HEK293 (cell line): ENCODE data around the gene HOXA3.

Source experiments
- HOXC10 ChIP-seq: sonication (generic); formaldehyde crosslinking; IDR thresholded peaks from 2 replicates; pipeline ENCODE4 v1.8.1; 2023; ENCODE audit warnings: mild to moderate bottlenecking, missing genetic modification reagents
- HOXD13 ChIP-seq: sonication (generic); formaldehyde crosslinking; IDR thresholded peaks from 2 replicates; pipeline ENCODE4 v1.8.0; 2022; ENCODE audit warnings: missing genetic modification reagents, borderline replicate concordance
- KLF10 ChIP-seq: fragments of 450-650 bp; IDR thresholded peaks from 2 replicates; pipeline ENCODE4 v1.5.1; 2018; ENCODE audit warnings: missing biosample characterization, mild to moderate bottlenecking, missing genetic modification characterization
- REPIN1 ChIP-seq: fragments of 450-650 bp; formaldehyde crosslinking; IDR thresholded peaks from 2 replicates; pipeline ENCODE4 v1.5.1; 2017; ENCODE audit warnings: missing biosample characterization, missing genetic modification characterization, low read depth
- SCRT2 ChIP-seq: fragments of 450-650 bp; formaldehyde crosslinking; IDR thresholded peaks from 2 replicates; pipeline ENCODE4 v1.5.1; 2016; ENCODE audit warnings: missing biosample characterization, missing genetic modification characterization
- SP7 ChIP-seq: fragments of 450-650 bp; formaldehyde crosslinking; IDR thresholded peaks from 2 replicates; pipeline ENCODE4 v1.5.1; 2016; ENCODE audit warnings: missing biosample characterization, missing genetic modification characterization
- TCF7L2 ChIP-seq: IDR thresholded peaks from 2 replicates; pipeline ENCODE4 v1.6.1; 2011; ENCODE audit warnings: low read depth, mild to moderate bottlenecking, inconsistent platforms, low read length, moderate library complexity, borderline replicate concordance
- WT1 ChIP-seq: fragments of 450-650 bp; formaldehyde crosslinking; IDR thresholded peaks from 2 replicates; pipeline ENCODE4 v1.5.1; 2016; ENCODE audit warnings: missing biosample characterization, missing genetic modification characterization
- ZBTB1 ChIP-seq: fragments of 450-650 bp; formaldehyde crosslinking; IDR thresholded peaks from 2 replicates; pipeline ENCODE4 v1.5.1; 2016; ENCODE audit warnings: missing biosample characterization, missing genetic modification characterization
- ZBTB20 ChIP-seq: fragments of 450-650 bp; formaldehyde crosslinking; IDR thresholded peaks from 2 replicates; pipeline ENCODE4 v1.5.1; 2016; ENCODE audit warnings: missing biosample characterization, missing genetic modification characterization
- ZBTB8A ChIP-seq: fragments of 450-650 bp; formaldehyde crosslinking; IDR thresholded peaks from 2 replicates; pipeline ENCODE4 v1.5.1; 2016; ENCODE audit warnings: missing biosample characterization, missing genetic modification characterization
- ZFHX2 ChIP-seq: fragments of 450-650 bp; formaldehyde crosslinking; conservative IDR thresholded peaks from 2 replicates; pipeline ENCODE4 v1.5.1; 2016; ENCODE audit warnings: missing biosample characterization, missing genetic modification characterization
- ZFP69B ChIP-seq: fragments of 450-650 bp; formaldehyde crosslinking; IDR thresholded peaks from 2 replicates; pipeline ENCODE4 v1.5.1; 2016; ENCODE audit warnings: missing biosample characterization, missing genetic modification characterization
- ZNF133 ChIP-seq: fragments of 450-650 bp; formaldehyde crosslinking; IDR thresholded peaks from 2 replicates; pipeline ENCODE4 v1.5.1; 2016; ENCODE audit warnings: missing biosample characterization, missing genetic modification characterization
- ZNF138 ChIP-seq: fragments of 450-650 bp; formaldehyde crosslinking; IDR thresholded peaks from 2 replicates; pipeline ENCODE4 v1.5.1; 2016; ENCODE audit warnings: missing biosample characterization, missing genetic modification characterization, borderline replicate concordance
- ZNF140 ChIP-seq: fragments of 450-650 bp; formaldehyde crosslinking; IDR thresholded peaks from 2 replicates; pipeline ENCODE4 v1.5.1; 2016; ENCODE audit warnings: missing biosample characterization, missing genetic modification characterization
- ZNF146 ChIP-seq: fragments of 450-650 bp; formaldehyde crosslinking; IDR thresholded peaks from 2 replicates; pipeline ENCODE4 v1.5.1; 2016; ENCODE audit warnings: missing biosample characterization, missing genetic modification characterization
- ZNF155 ChIP-seq: fragments of 450-650 bp; formaldehyde crosslinking; IDR thresholded peaks from 2 replicates; pipeline ENCODE4 v1.5.1; 2016; ENCODE audit warnings: missing biosample characterization, missing genetic modification characterization
- ZNF211 ChIP-seq: fragments of 450-650 bp; formaldehyde crosslinking; IDR thresholded peaks from 2 replicates; pipeline ENCODE4 v1.5.1; 2016; ENCODE audit warnings: low read depth, missing biosample characterization, missing genetic modification characterization
- ZNF274 ChIP-seq, 2 experiments: fragments of 200-500 bp in 1 of 2; fragments of 450-650 bp in 1 of 2; sonication (Bioruptor generic) in 1 of 2; formaldehyde crosslinking in 1 of 2; IDR thresholded peaks; 2 replicates each; pipeline versions ENCODE4 v1.5.1 to v1.6.1; 2014 to 2016; ENCODE audit warnings: borderline replicate concordance in 1 of 2, inconsistent platforms in 1 of 2, low read length in 1 of 2, missing biosample characterization in 1 of 2, missing genetic modification characterization in 1 of 2
- ZNF292 ChIP-seq: fragments of 450-650 bp; formaldehyde crosslinking; IDR thresholded peaks from 2 replicates; pipeline ENCODE4 v1.5.1; 2016; ENCODE audit warnings: low read depth, missing biosample characterization, missing genetic modification characterization, borderline replicate concordance
- ZNF324 ChIP-seq: fragments of 450-650 bp; formaldehyde crosslinking; IDR thresholded peaks from 2 replicates; pipeline ENCODE4 v1.5.1; 2016; ENCODE audit warnings: missing biosample characterization, missing genetic modification characterization
- ZNF335 ChIP-seq: fragments of 450-650 bp; formaldehyde crosslinking; conservative IDR thresholded peaks from 2 replicates; pipeline ENCODE4 v1.5.1; 2016; ENCODE audit warnings: missing biosample characterization, missing genetic modification characterization
- ZNF350 ChIP-seq: fragments of 450-650 bp; formaldehyde crosslinking; IDR thresholded peaks from 2 replicates; pipeline ENCODE4 v1.5.0; 2017; ENCODE audit warnings: missing biosample characterization, mild to moderate bottlenecking, missing genetic modification characterization
- ZNF354C ChIP-seq: fragments of 450-650 bp; formaldehyde crosslinking; IDR thresholded peaks from 2 replicates; pipeline ENCODE4 v1.5.1; 2016; ENCODE audit warnings: missing biosample characterization, missing genetic modification characterization, low read depth, borderline replicate concordance
- ZNF391 ChIP-seq: fragments of 450-650 bp; formaldehyde crosslinking; IDR thresholded peaks from 2 replicates; pipeline ENCODE4 v1.5.1; 2016; ENCODE audit warnings: low read depth, missing biosample characterization, missing genetic modification characterization, borderline replicate concordance
- ZNF426 ChIP-seq: fragments of 450-650 bp; formaldehyde crosslinking; IDR thresholded peaks from 2 replicates; pipeline ENCODE4 v1.5.1; 2017; ENCODE audit warnings: missing biosample characterization, missing genetic modification characterization, mild to moderate bottlenecking, inconsistent platforms, moderate library complexity
- ZNF544 ChIP-seq: fragments of 450-650 bp; formaldehyde crosslinking; IDR thresholded peaks from 2 replicates; pipeline ENCODE4 v1.5.0; 2017; ENCODE audit warnings: missing biosample characterization, missing genetic modification characterization
- ZNF549 ChIP-seq: fragments of 450-650 bp; IDR thresholded peaks from 2 replicates; pipeline ENCODE4 v1.5.1; 2018; ENCODE audit warnings: missing biosample characterization, missing genetic modification characterization, mild to moderate bottlenecking, inconsistent platforms, moderate library complexity
- ZNF600 ChIP-seq: fragments of 450-650 bp; formaldehyde crosslinking; IDR thresholded peaks from 2 replicates; pipeline ENCODE4 v1.5.1; 2016; ENCODE audit warnings: missing biosample characterization, missing genetic modification characterization
- ZNF610 ChIP-seq: fragments of 450-650 bp; formaldehyde crosslinking; IDR thresholded peaks from 2 replicates; pipeline ENCODE4 v1.5.1; 2016; ENCODE audit warnings: missing biosample characterization, missing genetic modification characterization, borderline replicate concordance
- ZNF623 ChIP-seq: fragments of 450-650 bp; formaldehyde crosslinking; IDR thresholded peaks from 2 replicates; pipeline ENCODE4 v1.5.1; 2016; ENCODE audit warnings: missing biosample characterization, missing genetic modification characterization
- ZNF768 ChIP-seq: fragments of 450-650 bp; formaldehyde crosslinking; IDR thresholded peaks from 2 replicates; pipeline ENCODE4 v1.5.1; 2018; ENCODE audit warnings: missing biosample characterization, mild to moderate bottlenecking, missing genetic modification characterization
- ZNF776 ChIP-seq: fragments of 450-650 bp; formaldehyde crosslinking; IDR thresholded peaks from 2 replicates; pipeline ENCODE4 v1.5.0; 2017; ENCODE audit warnings: missing biosample characterization, missing genetic modification characterization, borderline replicate concordance
- ZNF785 ChIP-seq: fragments of 450-650 bp; formaldehyde crosslinking; IDR thresholded peaks from 2 replicates; pipeline ENCODE4 v1.5.1; 2016; ENCODE audit warnings: missing biosample characterization, missing genetic modification characterization
- ZNF837 ChIP-seq: fragments of 450-650 bp; formaldehyde crosslinking; IDR thresholded peaks from 2 replicates; pipeline ENCODE4 v1.5.1; 2016; ENCODE audit warnings: missing biosample characterization, missing genetic modification characterization
- TF ChIP-seq, protein P1 (sequence below): fragments of 450-650 bp; formaldehyde crosslinking; IDR thresholded peaks from 2 replicates; pipeline ENCODE4 v1.5.1; 2016; ENCODE audit warnings: missing biosample characterization, missing genetic modification characterization
- TF ChIP-seq, protein P2 (sequence below): fragments of 450-650 bp; formaldehyde crosslinking; IDR thresholded peaks from 2 replicates; pipeline ENCODE4 v1.5.1; 2016; ENCODE audit warnings: missing biosample characterization, missing genetic modification characterization

HOXA3 gene

DNA sequence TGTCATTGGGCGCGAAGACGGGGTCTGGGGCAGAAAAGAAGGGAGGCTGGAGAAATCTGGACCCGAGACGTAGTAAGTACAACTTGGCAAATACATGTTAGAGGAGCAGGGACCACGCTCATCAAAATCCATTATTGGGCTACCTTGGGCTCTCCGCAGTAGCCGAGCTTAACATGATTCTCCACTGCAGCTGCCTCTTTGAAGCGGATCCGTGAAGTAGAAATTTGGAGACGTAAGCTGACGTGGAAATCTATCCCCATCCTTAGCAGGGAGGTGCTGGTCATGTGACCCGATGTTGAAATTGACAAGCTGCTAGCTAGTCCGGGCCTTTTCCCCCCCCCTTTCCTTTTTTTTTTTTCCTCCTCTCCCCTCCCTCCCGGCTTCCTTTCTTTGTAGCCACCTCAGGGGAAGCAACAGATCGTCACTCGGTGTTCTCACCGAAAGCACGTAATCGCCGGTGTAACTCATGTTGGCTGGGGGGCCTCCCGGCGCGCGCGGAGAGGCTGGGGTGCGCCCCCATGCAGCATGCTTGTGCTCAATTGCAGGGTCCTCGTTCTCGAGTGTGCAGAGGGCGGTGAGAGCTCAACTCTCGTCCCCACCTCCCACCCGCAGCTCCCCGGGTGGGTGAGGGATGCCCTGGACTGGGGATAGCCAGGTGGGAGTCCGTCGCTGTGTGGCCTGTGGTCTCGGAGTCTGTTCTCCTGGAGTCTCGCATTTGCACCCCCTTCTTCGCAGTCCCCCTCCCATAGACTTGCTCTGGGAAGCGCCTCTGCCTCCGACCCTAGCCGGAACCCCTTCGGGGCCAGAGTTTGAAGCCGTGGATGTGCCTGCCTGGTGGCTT is 32.9 kb upstream of the HOXA3 start, which contains the start of gene HOXA11 (continued):
- TF ChIP-seq ZNF138 (tag by site-specific recombination) (no peak), ZNF768 (no peak; the same call in 1 of the 2 replicates), HOXC10 (no peak), ZNF274 (IDR thresholded peaks at IDR 0.05; ENCODE audit: low read length) (no peak), ZNF274 (tag by site-specific recombination; IDR thresholded peaks at IDR 0.05; ENCODE audit: borderline replicate concordance) (no peak), ZNF391 (tag by site-specific recombination) (no peak), ZNF155 (tag by site-specific recombination) (no peak), ZNF335 (no peak), ZNF785 (tag by site-specific recombination) (no peak), ZNF544 (tag by site-specific recombination) (no peak), ZNF426 (tag by site-specific recombination) (no peak), ZNF324 (tag by site-specific recombination) (no peak), ZFP69B (tag by site-specific recombination) (no peak; the same call in 1 of the 2 replicates), ZNF549 (no peak), TCF7L2 (peak; percentile 38; the same call in 1 of the 2 replicates), ZNF140 (no peak), KLF10 (tag by site-specific recombination) (0 out of 2 replicates have a peak, but pooled peaks have one; percentile 13), ZBTB20 (peak; percentile 69), ZNF211 (tag by site-specific recombination) (no peak), ZNF837 (tag by site-specific recombination) (no peak), ZNF146 (tag by site-specific recombination) (0 out of 2 replicates have a peak, but pooled peaks have one; percentile 8), ZNF623 (tag by site-specific recombination) (no peak), ZNF354C (tag by site-specific recombination) (no peak), ZNF776 (tag by site-specific recombination) (no peak), ZNF610 (tag by site-specific recombination) (no peak), ZNF350 (no peak), HOXD13 (CRISPR knock-in tag) (no peak), ZFHX2 (tag by site-specific recombination) (0 out of 2 replicates have a peak, but pooled peaks have one; percentile 5), ZBTB8A (tag by site-specific recombination) (peak; percentile 69), ZNF600 (tag by site-specific recombination) (0 out of 2 replicates have a peak, but pooled peaks have one; percentile 23), WT1 (tag by site-specific recombination) (no peak; the same call in 1 of the 2 replicates), SCRT2 (tag by site-specific recombination) (peak; percentile 94), ZNF292 (tag by site-specific recombination) (no peak), ZBTB1 (tag by site-specific recombination) (no peak), ZNF133 (tag by site-specific recombination) (no peak), SP7 (tag by site-specific recombination) (peak; percentile 40; the same call in 1 of the 2 replicates), REPIN1 (no peak)
- TF ChIP-seq, protein P1, sequence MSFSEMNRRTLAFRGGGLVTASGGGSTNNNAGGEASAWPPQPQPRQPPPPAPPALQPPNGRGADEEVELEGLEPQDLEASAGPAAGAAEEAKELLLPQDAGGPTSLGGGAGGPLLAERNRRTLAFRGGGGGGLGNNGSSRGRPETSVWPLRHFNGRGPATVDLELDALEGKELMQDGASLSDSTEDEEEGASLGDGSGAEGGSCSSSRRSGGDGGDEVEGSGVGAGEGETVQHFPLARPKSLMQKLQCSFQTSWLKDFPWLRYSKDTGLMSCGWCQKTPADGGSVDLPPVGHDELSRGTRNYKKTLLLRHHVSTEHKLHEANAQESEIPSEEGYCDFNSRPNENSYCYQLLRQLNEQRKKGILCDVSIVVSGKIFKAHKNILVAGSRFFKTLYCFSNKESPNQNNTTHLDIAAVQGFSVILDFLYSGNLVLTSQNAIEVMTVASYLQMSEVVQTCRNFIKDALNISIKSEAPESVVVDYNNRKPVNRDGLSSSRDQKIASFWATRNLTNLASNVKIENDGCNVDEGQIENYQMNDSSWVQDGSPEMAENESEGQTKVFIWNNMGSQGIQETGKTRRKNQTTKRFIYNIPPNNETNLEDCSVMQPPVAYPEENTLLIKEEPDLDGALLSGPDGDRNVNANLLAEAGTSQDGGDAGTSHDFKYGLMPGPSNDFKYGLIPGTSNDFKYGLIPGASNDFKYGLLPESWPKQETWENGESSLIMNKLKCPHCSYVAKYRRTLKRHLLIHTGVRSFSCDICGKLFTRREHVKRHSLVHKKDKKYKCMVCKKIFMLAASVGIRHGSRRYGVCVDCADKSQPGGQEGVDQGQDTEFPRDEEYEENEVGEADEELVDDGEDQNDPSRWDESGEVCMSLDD, result peak; percentile 78
- TF ChIP-seq, protein P2, sequence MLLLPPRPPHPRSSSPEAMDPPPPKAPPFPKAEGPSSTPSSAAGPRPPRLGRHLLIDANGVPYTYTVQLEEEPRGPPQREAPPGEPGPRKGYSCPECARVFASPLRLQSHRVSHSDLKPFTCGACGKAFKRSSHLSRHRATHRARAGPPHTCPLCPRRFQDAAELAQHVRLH (tag by site-specific recombination), result no peak
